HepG2 (cell line): ENCODE results near the gene TM4SF4. TPM values are rescaled to one million over a fixed set of nuclear protein-coding genes. Genes with fewer than 3 reads are reported as not detected.
A peak's percentile ranks its signal among the peaks of the same experiment; 100 is the strongest.

Source experiments
- ERF ChIP-seq: IDR thresholded peaks from 2 replicates; pipeline ENCODE4 v1.6.1; 2018; ENCODE audit warnings: missing biosample characterization, missing genetic modification reagents
- MBD4 ChIP-seq: IDR thresholded peaks from 2 replicates; pipeline ENCODE4 v1.6.1; 2012; ENCODE audit warnings: low read length, inconsistent platforms, borderline replicate concordance
- POLR2AphosphoS2 ChIP-seq: IDR thresholded peaks from 2 replicates; pipeline ENCODE4 v1.6.1; 2011; ENCODE audit warnings: low read depth, low read length, improper control_type of control experiment
- SAP130 ChIP-seq: IDR thresholded peaks from 2 replicates; pipeline ENCODE4 v1.6.1; 2016; ENCODE audit warnings: low read depth
- ZNF792 ChIP-seq: IDR thresholded peaks from 2 replicates; pipeline ENCODE4 v1.6.1; 2016
- polyA plus RNA-seq, 8 experiments: library from polyadenylated mRNA; depleted of rRNA in 3 of 8; stranded (reverse) in 7 of 8; unstranded in 1 of 8; fragments of >200 nt; fragmentation: Illumina TruSeq in 4 of 8; extraction: Trizol in 4 of 8; gene quantifications; 2 replicates each; pipeline versions ENCODE4 v1.2.1 to v1.2.3, GENCODE V29; 2011 to 2016; ENCODE audit warnings: low read depth in 4 of 8, missing spikeins in 1 of 8, mixed read lengths in 1 of 8; ENCODE audit not compliant: insufficient read depth in 1 of 8
- total RNA-seq, 5 experiments: library from RNA; depleted of rRNA; stranded (reverse); fragments of >200 nt; fragmentation: Illumina TruSeq; extraction: Trizol; gene quantifications; 2 replicates each; pipeline ENCODE4 v1.2.3, GENCODE V29; 2016; ENCODE audit warnings: low read depth in 1 of 5
- TF ChIP-seq, protein P1 (sequence below): sonication (generic); formaldehyde crosslinking; IDR thresholded peaks from 2 replicates; pipeline ENCODE4 v1.4.0; 2020; ENCODE audit warnings: mild to moderate bottlenecking, missing genetic modification reagents
- TF ChIP-seq, protein P2 (sequence below), 2 experiments: IDR thresholded peaks; 2 replicates each; pipeline ENCODE4 v1.6.1; 2011 to 2012; ENCODE audit warnings: low read length in 2 of 2, borderline replicate concordance in 1 of 2, low read depth in 1 of 2, mild to moderate bottlenecking in 1 of 2, moderate library complexity in 1 of 2
- TF ChIP-seq, protein P3 (sequence below), 2 experiments: sonication (generic) in 1 of 2; formaldehyde crosslinking in 1 of 2; IDR thresholded peaks; 2 replicates each; pipeline versions ENCODE4 v1.6.1 to v1.9.0; 2014 to 2022; ENCODE audit warnings: antibody characterized with exemption in 1 of 2, borderline replicate concordance in 1 of 2, inconsistent platforms in 1 of 2, low read depth in 1 of 2, missing genetic modification reagents in 1 of 2

The TM4SF4 gene
- total and polyA plus RNA-seq, 2 of the 13 experiments (the other 11 are each of a cell fraction or from before 2014, with no cell fraction given) = 0.63 to 0.95 TPM

DNA sequence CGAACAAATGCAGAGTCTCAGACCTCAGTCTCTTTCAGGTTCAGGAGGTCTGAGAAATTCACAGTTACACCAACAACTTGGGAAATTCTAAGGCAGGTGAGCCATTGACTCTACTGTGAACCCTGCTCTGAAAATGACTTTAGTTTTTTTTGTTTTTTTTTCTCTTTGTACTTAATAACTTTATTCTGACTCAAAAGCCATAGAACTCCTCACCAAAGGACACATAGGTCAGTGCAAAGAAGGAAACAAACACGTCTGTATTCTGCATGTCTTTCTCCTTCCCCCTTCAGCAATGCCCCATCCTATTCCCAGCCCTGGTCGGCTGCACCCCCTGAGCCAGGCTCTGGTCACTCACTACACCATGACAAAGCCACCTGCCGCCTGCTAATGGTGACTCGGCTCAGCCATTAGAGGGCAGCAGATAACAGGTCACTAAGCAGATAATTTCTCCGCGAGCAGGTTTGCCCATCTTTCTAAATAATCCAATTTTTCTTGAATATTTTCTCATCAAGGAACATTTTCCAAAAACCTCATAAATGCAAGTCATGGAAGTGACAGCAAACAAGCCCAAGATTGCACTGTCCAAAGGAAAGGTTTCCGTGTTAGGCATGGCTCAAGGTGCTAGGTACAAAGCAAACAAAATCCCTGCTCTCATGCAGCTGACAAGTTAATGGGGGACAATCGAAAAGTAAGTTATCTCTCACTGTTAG, 37.7 kb downstream of the TM4SF4 start (continued):
- TF ChIP-seq, protein P1, sequence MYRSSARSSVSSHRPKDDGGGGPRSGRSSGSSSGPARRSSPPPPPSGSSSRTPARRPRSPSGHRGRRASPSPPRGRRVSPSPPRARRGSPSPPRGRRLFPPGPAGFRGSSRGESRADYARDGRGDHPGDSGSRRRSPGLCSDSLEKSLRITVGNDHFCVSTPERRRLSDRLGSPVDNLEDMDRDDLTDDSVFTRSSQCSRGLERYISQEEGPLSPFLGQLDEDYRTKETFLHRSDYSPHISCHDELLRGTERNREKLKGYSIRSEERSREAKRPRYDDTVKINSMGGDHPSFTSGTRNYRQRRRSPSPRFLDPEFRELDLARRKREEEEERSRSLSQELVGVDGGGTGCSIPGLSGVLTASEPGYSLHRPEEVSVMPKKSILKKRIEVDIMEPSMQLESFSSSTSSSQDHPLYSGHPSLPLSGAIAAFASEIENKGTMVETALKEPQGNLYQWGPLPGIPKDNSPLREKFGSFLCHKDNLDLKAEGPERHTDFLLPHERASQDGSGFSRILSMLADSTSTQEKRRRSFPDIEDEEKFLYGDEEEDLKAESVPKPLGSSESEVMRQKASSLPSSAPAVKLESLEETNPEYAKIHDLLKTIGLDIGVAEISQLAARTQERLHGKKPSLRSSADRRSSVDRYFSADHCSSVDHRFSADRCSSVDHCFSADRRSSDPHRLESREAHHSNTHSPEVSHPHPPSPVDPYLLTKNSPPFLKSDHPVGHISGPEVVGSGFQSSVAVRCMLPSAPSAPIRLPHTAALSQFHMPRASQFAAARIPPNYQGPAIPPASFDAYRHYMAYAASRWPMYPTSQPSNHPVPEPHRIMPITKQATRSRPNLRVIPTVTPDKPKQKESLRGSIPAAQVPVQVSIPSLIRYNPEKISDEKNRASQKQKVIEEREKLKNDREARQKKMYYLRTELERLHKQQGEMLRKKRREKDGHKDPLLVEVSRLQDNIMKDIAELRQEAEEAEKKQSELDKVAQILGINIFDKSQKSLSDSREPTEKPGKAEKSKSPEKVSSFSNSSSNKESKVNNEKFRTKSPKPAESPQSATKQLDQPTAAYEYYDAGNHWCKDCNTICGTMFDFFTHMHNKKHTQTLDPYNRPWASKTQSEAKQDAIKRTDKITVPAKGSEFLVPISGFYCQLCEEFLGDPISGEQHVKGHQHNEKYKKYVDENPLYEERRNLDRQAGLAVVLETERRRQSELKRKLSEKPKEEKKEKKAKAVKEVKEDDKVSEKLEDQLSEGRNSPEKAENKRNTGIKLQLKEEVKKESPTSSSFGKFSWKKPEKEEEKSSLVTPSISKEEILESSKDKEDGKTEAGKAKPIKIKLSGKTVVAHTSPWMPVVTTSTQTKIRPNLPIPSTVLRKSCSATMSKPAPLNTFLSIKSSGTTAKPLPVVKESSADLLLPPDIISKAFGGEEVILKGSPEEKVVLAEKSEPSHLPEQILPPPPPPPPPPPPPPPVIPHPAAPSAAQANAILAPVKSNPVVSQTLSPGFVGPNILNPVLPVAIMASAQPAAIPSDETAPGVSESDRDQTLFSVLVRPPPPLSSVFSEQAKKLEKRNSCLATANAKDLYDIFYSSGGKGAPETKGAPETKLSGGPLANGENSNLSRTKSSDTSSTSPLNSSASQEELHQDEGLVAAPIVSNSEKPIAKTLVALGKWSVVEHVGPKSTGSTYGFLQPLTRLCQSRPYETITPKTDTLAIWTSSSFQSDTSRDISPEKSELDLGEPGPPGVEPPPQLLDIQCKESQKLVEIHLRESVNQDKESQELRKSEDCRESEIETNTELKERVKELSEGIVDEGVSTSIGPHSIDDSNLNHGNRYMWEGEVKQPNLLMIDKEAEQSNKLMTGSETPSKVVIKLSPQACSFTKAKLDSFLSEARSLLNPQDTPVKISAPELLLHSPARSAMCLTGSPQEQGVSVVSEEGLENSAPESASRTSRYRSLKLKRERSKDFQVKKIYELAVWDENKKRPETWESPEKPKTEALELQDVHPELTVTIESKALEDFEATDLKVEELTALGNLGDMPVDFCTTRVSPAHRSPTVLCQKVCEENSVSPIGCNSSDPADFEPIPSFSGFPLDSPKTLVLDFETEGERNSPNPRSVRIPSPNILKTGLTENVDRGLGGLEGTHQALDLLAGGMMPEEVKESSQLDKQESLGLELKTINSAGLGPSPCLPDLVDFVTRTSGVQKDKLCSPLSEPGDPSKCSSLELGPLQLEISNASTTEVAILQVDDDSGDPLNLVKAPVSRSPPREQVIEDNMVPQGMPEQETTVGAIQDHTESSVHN (CRISPR knock-in tag) = no peak
- TF ChIP-seq, protein P2, sequence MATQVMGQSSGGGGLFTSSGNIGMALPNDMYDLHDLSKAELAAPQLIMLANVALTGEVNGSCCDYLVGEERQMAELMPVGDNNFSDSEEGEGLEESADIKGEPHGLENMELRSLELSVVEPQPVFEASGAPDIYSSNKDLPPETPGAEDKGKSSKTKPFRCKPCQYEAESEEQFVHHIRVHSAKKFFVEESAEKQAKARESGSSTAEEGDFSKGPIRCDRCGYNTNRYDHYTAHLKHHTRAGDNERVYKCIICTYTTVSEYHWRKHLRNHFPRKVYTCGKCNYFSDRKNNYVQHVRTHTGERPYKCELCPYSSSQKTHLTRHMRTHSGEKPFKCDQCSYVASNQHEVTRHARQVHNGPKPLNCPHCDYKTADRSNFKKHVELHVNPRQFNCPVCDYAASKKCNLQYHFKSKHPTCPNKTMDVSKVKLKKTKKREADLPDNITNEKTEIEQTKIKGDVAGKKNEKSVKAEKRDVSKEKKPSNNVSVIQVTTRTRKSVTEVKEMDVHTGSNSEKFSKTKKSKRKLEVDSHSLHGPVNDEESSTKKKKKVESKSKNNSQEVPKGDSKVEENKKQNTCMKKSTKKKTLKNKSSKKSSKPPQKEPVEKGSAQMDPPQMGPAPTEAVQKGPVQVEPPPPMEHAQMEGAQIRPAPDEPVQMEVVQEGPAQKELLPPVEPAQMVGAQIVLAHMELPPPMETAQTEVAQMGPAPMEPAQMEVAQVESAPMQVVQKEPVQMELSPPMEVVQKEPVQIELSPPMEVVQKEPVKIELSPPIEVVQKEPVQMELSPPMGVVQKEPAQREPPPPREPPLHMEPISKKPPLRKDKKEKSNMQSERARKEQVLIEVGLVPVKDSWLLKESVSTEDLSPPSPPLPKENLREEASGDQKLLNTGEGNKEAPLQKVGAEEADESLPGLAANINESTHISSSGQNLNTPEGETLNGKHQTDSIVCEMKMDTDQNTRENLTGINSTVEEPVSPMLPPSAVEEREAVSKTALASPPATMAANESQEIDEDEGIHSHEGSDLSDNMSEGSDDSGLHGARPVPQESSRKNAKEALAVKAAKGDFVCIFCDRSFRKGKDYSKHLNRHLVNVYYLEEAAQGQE (IDR thresholded peaks at IDR 0.05; ENCODE audit: borderline replicate concordance in 1 of 2, low read depth in 1 of 2, low read length in 2 of 2) = no peak
- TF ChIP-seq ZNF792 (CRISPR knock-in tag) (no peak), MBD4 (no peak), ERF (CRISPR knock-in tag) (peak; percentile 53; the same call in 1 of the 2 replicates), SAP130 (CRISPR knock-in tag) (peak; percentile 28; the same call in 1 of the 2 replicates), POLR2AphosphoS2 (no peak)
- TF ChIP-seq, protein P3, sequence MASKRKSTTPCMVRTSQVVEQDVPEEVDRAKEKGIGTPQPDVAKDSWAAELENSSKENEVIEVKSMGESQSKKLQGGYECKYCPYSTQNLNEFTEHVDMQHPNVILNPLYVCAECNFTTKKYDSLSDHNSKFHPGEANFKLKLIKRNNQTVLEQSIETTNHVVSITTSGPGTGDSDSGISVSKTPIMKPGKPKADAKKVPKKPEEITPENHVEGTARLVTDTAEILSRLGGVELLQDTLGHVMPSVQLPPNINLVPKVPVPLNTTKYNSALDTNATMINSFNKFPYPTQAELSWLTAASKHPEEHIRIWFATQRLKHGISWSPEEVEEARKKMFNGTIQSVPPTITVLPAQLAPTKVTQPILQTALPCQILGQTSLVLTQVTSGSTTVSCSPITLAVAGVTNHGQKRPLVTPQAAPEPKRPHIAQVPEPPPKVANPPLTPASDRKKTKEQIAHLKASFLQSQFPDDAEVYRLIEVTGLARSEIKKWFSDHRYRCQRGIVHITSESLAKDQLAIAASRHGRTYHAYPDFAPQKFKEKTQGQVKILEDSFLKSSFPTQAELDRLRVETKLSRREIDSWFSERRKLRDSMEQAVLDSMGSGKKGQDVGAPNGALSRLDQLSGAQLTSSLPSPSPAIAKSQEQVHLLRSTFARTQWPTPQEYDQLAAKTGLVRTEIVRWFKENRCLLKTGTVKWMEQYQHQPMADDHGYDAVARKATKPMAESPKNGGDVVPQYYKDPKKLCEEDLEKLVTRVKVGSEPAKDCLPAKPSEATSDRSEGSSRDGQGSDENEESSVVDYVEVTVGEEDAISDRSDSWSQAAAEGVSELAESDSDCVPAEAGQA (IDR thresholded peaks at IDR 0.05; ENCODE audit: low read depth) = no peak
- TF ChIP-seq, protein P3 (CRISPR knock-in tag; IDR thresholded peaks at IDR 0.05; ENCODE audit: borderline replicate concordance) = no peak
